DND-41 (cell line): ENCODE measurements around the gene GADD45A.
A peak's percentile ranks its signal among the peaks of the same experiment; 100 is the strongest.

Experiments used
- ATAC-seq: fragments of 200-7000 bp; cut with Tn5 transposase; 3 replicates; pipeline ENCODE4 v1.9.1; 2021; ENCODE audit warnings: low read depth; ENCODE audit not compliant: insufficient read depth
- DNase-seq: peaks from one replicate; pipeline ENCODE4 v3.0.0-alpha.2; 2020
- H2AFZ ChIP-seq: 2 replicates; pipeline ENCODE4 v1.6.0; 2012; ENCODE audit warnings: low read depth, low read length
- H3K27ac ChIP-seq: 2 replicates; pipeline ENCODE4 v1.5.1; 2012; ENCODE audit warnings: low read length, inconsistent platforms
- H3K27me3 ChIP-seq: fragments of 200-600 bp; sonication (generic); 2 replicates; pipeline ENCODE4 v1.6.0; 2012; ENCODE audit warnings: low read length, mild to moderate bottlenecking, inconsistent platforms; ENCODE audit not compliant: insufficient read depth, poor library complexity
- H3K36me3 ChIP-seq: 2 replicates; pipeline ENCODE4 v1.5.1; 2012; ENCODE audit warnings: low read length, inconsistent platforms; ENCODE audit not compliant: insufficient read depth
- H3K4me1 ChIP-seq: 2 replicates; pipeline ENCODE4 v1.5.1; 2012; ENCODE audit warnings: mild to moderate bottlenecking, low read length; ENCODE audit not compliant: insufficient read depth
- H3K4me2 ChIP-seq: 2 replicates; pipeline ENCODE4 v1.6.0; 2012; ENCODE audit warnings: mild to moderate bottlenecking, moderate library complexity, low read length, inconsistent platforms; ENCODE audit not compliant: insufficient read depth
- H3K4me3 ChIP-seq, 2 experiments: fragments of 200-600 bp in 1 of 2; shearing (Covaris generic) in 1 of 2; 2 replicates each; pipeline ENCODE4 v1.5.1; 2012 to 2016; ENCODE audit warnings: inconsistent platforms in 2 of 2, low read length in 2 of 2, mild to moderate bottlenecking in 2 of 2, low read depth in 1 of 2, moderate library complexity in 1 of 2
- H3K79me2 ChIP-seq: 2 replicates; pipeline ENCODE4 v1.6.0; 2012; ENCODE audit warnings: low read length, inconsistent platforms; ENCODE audit not compliant: insufficient read depth
- H3K9ac ChIP-seq: 2 replicates; pipeline ENCODE4 v1.6.0; 2012; ENCODE audit warnings: low read depth, mild to moderate bottlenecking, inconsistent platforms, low read length, moderate library complexity
- H3K9me3 ChIP-seq: 2 replicates; pipeline ENCODE4 v1.5.1; 2012; ENCODE audit warnings: low read length, moderate library complexity, mild to moderate bottlenecking, inconsistent platforms; ENCODE audit not compliant: insufficient read depth, severe bottlenecking
- H4K20me1 ChIP-seq: 2 replicates; pipeline ENCODE4 v1.6.0; 2012; ENCODE audit warnings: low read length; ENCODE audit not compliant: insufficient read depth
- CTCF ChIP-seq: IDR thresholded peaks from 2 replicates; pipeline ENCODE4 v1.5.1; 2012; ENCODE audit warnings: borderline replicate concordance, low read length, moderate library complexity, mild to moderate bottlenecking; ENCODE audit not compliant: poor library complexity, severe bottlenecking; ENCODE audit errors: extremely low read depth
- EZH2 ChIP-seq: IDR thresholded peaks from 3 replicates; pipeline ENCODE4 v1.6.1; 2012; ENCODE audit warnings: borderline replicate concordance, low read depth, mild to moderate bottlenecking, moderate library complexity, low read length, inconsistent platforms; ENCODE audit not compliant: severe bottlenecking

Gene GADD45A

GRCh38 chr1:67722292-67722944 lies 37.4 kb downstream of the GADD45A start:
- H3K79me2 ChIP-seq, result no peaks in the 10 kb centered on the region
- no peaks in the 10 kb centered on the region for H3K9me3 ChIP-seq
- no peak overlapping the region for H3K4me2 ChIP-seq
- peak; percentile 33; the same call in 1 of the 3 replicates for ATAC-seq
- H3K4me1 ChIP-seq, result peaks cover 13% of the 10 kb centered on the region
- no peak overlapping the region; the same call in 1 of the 2 replicates for H3K27ac ChIP-seq
- no peak overlapping the region for H3K9ac ChIP-seq
- no peaks in the 10 kb centered on the region for H4K20me1 ChIP-seq
- no peaks in the 10 kb centered on the region for H3K36me3 ChIP-seq
- no peak for TF ChIP-seq CTCF
- no peak for TF ChIP-seq EZH2
- H3K27me3 ChIP-seq, result no peaks in the 10 kb centered on the region
- no peak for DNase-seq
- no peak overlapping the region for H3K4me3 ChIP-seq
- H2AFZ ChIP-seq, result peak overlapping the region; percentile 52

GRCh38 chr1:67723126-67723525 lies 38.1 kb downstream of the GADD45A start:
- H3K4me3 ChIP-seq, result no peak overlapping the region
- no peak overlapping the region for H3K4me2 ChIP-seq
- peaks cover 13% of the 10 kb centered on the region for H3K4me1 ChIP-seq
- no peaks in the 10 kb centered on the region for H3K9me3 ChIP-seq
- no peaks in the 10 kb centered on the region for H3K27me3 ChIP-seq
- ATAC-seq (no peak), DNase-seq (no peak)
- H3K9ac ChIP-seq, result no peak overlapping the region
- H2AFZ ChIP-seq, result no peak overlapping the region
- no peak for TF ChIP-seq CTCF
- no peak for TF ChIP-seq EZH2
- H3K36me3 ChIP-seq, result no peaks in the 10 kb centered on the region
- H3K79me2 ChIP-seq, result no peaks in the 10 kb centered on the region
- no peak overlapping the region for H3K27ac ChIP-seq
- H4K20me1 ChIP-seq, result no peaks in the 10 kb centered on the region

GRCh38 chr1:67723620-67724019 lies 38.6 kb downstream of the GADD45A start:
- H2AFZ ChIP-seq, result no peak overlapping the region
- H3K9me3 ChIP-seq, result no peaks in the 10 kb centered on the region
- H3K27me3 ChIP-seq, result no peaks in the 10 kb centered on the region
- no peak overlapping the region for H3K27ac ChIP-seq
- no peak overlapping the region for H3K9ac ChIP-seq
- H3K4me2 ChIP-seq, result no peak overlapping the region
- peaks cover 13% of the 10 kb centered on the region for H3K4me1 ChIP-seq
- H3K36me3 ChIP-seq, result no peaks in the 10 kb centered on the region
- no peaks in the 10 kb centered on the region for H4K20me1 ChIP-seq
- H3K4me3 ChIP-seq, result no peak overlapping the region
- H3K79me2 ChIP-seq, result no peaks in the 10 kb centered on the region
- DNase-seq (no peak), ATAC-seq (no peak)
- TF ChIP-seq CTCF, result no peak
- TF ChIP-seq EZH2, result no peak
